Fibroblast of pulmonary artery (primary cell): ENCODE measurements around the gene SHH.
A peak's percentile ranks its signal among the peaks of the same experiment; 100 is the strongest.
"Not testable (repeated sequence)": the region's sequence is repeated elsewhere in the genome, so short reads cannot be mapped to it uniquely, and the experiment has no call there.

Source experiments
- DNase-seq: peaks from one replicate; pipeline ENCODE4 v3.0.0-alpha.2; 2010; ENCODE audit warnings: low read depth
- H3K4me3 ChIP-seq: replicated peaks from 2 replicates; pipeline ENCODE4 v1.5.1; 2011; ENCODE audit warnings: low read depth, mild to moderate bottlenecking, control low read depth, low read length, moderate library complexity
- CTCF ChIP-seq: IDR thresholded peaks from 2 replicates; pipeline ENCODE4 v1.5.1; 2011; ENCODE audit warnings: mild to moderate bottlenecking, control low read depth, low read length, inconsistent platforms; ENCODE audit errors: missing control alignments

The SHH gene

DNA sequence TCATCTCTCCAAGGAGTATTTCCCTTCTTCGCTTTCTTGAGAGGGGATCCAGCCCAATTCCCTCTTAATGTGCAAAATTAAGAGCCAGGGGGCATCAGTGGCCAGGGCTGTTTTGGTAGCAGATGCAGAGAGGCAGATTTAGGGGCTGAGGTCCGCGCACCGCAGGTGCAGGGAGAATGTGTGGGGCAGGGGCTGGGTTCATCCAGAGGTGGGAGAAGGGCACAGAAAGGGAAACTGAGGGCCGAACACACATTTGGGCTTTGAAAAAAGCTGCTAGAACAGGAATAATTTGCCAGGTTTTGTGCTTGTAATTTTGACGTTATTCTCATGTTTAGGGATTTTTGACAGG lies 6.5 kb upstream of the SHH start:
- no peak overlapping the region for H3K4me3 ChIP-seq
- DNase-seq = no peak
- TF ChIP-seq CTCF = no peak

- no peak for TF ChIP-seq CTCF
- DNase-seq = no peak
- H3K4me3 ChIP-seq = no peak overlapping the region
Observed at GRCh38 chr7:155818154-155818819, 6.0 kb upstream of the SHH start.

DNA sequence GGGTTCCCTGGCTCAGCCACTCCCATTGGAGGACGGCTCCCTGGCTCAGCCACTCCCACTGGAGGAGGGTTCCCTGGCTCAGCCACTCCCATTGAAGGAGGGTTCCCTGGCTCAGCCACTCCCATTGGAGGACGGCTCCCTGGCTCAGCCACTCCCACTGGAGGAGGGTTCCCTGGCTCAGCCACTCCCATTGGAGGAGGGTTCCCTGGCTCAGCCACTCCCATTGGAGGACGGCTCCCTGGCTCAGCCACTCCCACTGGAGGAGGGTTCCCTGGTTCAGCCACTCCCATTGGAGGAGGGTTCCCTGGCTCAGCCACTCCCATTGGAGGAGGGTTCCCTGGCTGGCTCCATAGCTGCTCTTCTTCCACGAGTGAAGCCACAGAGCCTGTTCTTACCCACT lies 5.3 kb upstream of the SHH start:
- not testable (repeated sequence) for H3K4me3 ChIP-seq, DNase-seq

DNA sequence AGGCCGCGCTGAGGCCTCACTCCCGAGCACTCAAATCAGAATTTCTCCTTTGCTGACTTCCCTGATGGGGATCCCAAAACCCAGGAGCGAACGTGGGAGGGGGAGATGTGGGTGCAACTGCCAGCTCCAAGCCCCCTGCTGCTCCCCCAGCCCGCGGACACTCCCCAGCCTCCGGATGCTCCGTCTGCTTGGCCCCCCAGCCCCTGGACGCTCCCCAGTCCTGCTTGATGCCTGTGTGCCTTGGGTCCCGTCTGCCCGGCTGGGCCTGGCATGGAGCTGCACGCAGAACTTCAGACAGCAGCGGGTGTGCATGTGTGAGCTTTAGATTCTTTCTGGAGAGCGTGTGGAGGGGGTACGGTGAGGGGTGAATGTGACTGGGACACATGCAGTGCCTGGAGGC lies 4.7 kb upstream of the SHH start:
- no peak for TF ChIP-seq CTCF
- DNase-seq = no peak
- no peak overlapping the region for H3K4me3 ChIP-seq

DNA sequence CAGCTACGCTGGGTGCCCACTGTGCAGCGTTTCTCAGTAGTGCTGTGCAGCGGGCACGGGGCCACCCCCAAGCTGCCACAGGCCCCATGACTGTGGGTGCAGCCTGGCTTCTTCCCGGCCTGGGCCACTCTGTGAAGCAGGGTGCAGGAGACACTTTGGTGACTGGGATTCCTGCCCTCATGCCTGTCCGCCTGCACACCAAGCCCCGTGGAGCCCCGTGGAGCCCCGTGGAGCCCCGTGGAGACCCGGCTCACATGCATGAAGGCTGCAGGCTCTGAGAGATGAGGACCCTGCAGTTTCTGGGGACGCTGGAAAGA lies 3.9 kb upstream of the SHH start:
- no peak for DNase-seq
- H3K4me3 ChIP-seq = no peak overlapping the region
- TF ChIP-seq CTCF = no peak

DNA sequence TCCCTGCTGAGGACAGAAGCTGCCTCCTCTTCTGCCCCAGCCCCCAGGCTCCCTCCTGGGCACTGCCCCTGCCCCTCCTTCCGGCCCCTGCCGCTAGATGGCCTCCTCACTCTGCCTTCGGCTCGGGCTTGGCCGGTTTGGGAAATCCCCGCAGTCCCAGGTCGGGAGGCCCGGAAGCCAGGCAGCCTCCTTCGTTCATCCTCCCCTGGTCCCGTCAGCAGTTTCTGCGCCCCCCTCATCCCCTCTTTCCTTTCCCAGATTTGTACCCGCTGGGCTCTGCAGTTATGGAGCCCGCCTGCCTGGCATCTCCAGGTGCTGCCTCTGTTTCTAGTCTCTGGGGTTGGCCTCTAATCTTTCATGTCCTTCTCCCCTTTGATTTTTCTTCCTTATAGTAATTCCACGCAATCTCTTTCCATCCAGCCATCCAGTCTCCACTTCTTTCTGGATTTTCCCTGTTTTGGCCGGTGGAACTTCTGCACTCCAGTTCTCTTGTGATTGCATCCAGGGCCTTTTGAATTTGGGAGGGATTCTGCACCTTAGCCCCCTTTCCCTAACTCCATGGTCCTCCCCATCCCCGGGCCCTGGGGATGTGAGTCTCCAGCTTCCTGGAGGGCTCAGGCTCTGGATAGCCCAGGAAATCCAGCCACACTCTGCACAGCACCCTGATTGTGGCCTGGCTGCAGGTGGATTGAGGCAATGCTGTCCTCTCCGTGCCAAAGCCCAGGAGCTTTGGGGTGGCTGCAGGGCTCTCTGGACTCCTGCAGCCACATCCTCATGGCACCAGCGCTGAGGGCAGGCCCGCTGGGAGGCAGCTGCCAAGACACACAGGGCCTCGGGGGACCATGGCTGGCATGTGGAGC lies 3.3 kb upstream of the SHH start:
- peak; percentile 70 for TF ChIP-seq CTCF
- peak; percentile 53 for DNase-seq
- H3K4me3 ChIP-seq = no peak overlapping the region

DNA sequence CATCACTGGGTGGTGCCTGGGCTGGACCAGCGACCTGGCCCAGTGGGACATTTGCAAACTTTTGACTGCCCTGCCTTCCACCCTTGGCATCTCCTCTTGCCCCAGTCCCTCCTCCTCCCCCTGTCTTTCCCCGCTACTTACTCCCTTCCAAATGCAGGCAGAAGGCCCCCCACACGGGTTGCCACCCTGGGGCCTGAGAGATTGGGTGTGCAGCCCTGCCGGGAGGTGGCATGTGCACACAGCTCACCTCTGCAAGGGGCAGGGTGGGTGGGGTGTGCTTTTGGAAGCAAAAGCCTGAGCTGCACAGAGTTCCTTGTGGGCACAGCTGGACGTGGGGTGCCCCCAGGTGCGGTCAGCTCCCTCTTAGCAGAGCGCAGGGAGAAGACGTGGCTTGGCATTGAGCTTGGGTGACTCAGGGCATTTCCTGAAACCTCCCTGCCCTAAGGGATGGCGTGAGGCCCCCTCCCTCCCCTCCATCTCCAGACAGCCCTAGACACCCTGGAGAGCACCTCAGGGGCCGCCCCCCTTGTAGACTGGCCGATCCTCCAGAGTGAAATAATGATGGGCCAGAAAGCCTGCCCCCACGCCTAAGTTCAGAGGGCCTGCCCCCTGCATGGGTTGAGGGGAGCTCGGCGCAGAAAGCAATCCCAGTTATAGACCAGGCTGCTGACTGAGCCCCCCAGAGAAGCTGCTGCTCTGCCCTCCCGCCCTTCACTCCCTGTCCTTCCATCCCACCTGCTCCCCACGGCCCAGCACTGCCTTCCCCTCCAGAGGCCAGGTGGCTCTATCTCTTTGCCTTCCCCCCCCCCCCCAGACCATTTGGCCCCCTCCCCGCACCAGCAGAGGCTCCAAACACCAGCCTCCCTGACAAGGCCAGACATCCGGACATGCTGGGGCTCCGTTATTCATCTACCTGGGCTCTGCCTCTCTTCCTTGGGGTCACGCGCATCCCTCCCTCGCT lies 2.3 kb upstream of the SHH start:
- no peak overlapping the region for H3K4me3 ChIP-seq
- DNase-seq = no peak
- no peak for TF ChIP-seq CTCF
